BLaER1 (cell line): ENCODE measurements around the gene OPN1LW.
"Not testable (repeated sequence)": the region's sequence is repeated elsewhere in the genome, so short reads cannot be mapped to it uniquely, and the experiment has no call there.

Experiments
- H3K27ac ChIP-seq: shearing (Covaris generic); formaldehyde crosslinking; 2 replicates; pipeline ENCODE4 v1.8.1; 2022
- H3K27me3 ChIP-seq: shearing (Covaris generic); formaldehyde crosslinking; 2 replicates; pipeline ENCODE4 v1.8.1; 2022
- H3K36me3 ChIP-seq: shearing (Covaris generic); formaldehyde crosslinking; 2 replicates; pipeline ENCODE4 v1.8.1; 2022
- H3K4me1 ChIP-seq: shearing (Covaris generic); formaldehyde crosslinking; 2 replicates; pipeline ENCODE4 v1.8.1; 2022
- H3K4me2 ChIP-seq: shearing (Covaris generic); formaldehyde crosslinking; 2 replicates; pipeline ENCODE4 v1.8.1; 2022
- H3K4me3 ChIP-seq: shearing (Covaris generic); formaldehyde crosslinking; 2 replicates; pipeline ENCODE4 v1.8.1; 2022
- H3K9ac ChIP-seq: shearing (Covaris generic); formaldehyde crosslinking; 2 replicates; pipeline ENCODE4 v1.8.1; 2022
- H3K9me3 ChIP-seq: shearing (Covaris generic); formaldehyde crosslinking; 2 replicates; pipeline ENCODE4 v1.8.1; 2022
- H4K20me1 ChIP-seq: shearing (Covaris generic); formaldehyde crosslinking; 2 replicates; pipeline ENCODE4 v1.8.1; 2022
- Cebpa-rat ChIP-seq: shearing (Covaris generic); IDR thresholded peaks from 2 replicates; pipeline ENCODE4 v1.8.1; 2022

Gene OPN1LW

DNA sequence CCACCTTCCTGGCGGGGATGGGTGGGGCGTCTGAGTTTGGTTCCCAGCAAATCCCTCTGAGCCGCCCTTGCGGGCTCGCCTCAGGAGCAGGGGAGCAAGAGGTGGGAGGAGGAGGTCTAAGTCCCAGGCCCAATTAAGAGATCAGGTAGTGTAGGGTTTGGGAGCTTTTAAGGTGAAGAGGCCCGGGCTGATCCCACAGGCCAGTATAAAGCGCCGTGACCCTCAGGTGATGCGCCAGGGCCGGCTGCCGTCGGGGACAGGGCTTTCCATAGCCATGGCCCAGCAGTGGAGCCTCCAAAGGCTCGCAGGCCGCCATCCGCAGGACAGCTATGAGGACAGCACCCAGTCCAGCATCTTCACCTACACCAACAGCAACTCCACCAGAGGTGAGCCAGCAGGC lies at the start of gene OPN1LW:
Gene OPN1LW, plus strand, starts transcription at position 234 of the 400 bp plus-strand sequence. Its CDS starts 41 bp downstream, at position 275.
- H3K27ac ChIP-seq, H3K9ac ChIP-seq, H3K4me1 ChIP-seq, H4K20me1 ChIP-seq, H3K4me2 ChIP-seq, H3K36me3 ChIP-seq, H3K4me3 ChIP-seq: not testable (repeated sequence)
- Histone ChIP-seq H3K27me3 (peaks cover 28% of the 10 kb centered on the region), H3K9me3 (peaks cover 11% of the 10 kb centered on the region; the same call in 1 of the 2 replicates)

GRCh38 chrX:154094833-154095232 lies 49.2 kb upstream of the OPN1LW start:
- peaks cover 73% of the 10 kb centered on the region for H3K27me3 ChIP-seq
- H3K9ac ChIP-seq = no peak overlapping the region
- no peak overlapping the region for H3K27ac ChIP-seq
- peak overlapping the region; percentile 69 for H3K4me2 ChIP-seq
- H3K4me1 ChIP-seq = peaks cover 43% of the 10 kb centered on the region
- H4K20me1 ChIP-seq = peaks cover 69% of the 10 kb centered on the region
- no peak overlapping the region for H3K4me3 ChIP-seq
- peaks cover 11% of the 10 kb centered on the region for H3K36me3 ChIP-seq
- peaks cover 15% of the 10 kb centered on the region; the same call in 1 of the 2 replicates for H3K9me3 ChIP-seq
- TF ChIP-seq Cebpa-rat = no peak

DNA sequence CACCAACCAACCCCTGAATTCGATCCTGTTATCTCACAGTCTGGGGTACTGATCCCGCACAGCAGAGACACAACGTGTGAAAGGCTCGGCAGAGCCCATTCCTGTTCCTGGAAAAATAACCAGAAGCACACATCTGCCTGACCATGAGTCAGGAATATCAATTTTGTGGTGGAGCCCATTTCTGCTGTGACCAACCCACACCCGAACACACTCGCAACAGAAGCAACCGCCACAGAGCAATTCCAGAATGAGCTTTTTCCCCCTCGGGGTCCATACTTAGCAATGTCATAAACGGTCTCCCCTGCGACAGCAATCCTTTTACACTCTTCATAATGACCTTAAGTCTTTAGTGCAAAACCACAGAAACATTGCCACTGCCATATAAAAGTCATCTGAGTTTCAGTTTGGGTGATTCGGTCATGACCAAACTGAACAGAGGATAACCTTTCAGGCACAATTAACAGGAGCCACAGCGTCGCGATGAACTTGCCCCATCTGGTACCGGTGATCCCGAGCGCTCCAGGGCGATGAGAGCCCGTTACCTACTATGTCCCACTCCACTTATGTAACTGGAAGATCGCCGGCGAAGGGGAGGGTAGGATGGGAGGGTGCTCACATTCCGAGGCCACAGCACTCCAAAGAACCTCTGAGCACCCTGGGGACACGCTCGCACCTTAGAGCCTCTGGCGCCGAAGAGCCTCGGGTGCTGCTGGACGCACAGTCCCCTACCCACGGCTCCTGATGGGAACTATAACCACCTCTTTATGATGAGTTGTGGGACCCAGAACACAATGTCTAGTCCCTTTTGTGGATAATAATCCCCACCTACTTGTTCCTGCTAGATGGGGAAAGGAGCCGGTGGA lies 47.7 kb upstream of the OPN1LW start:
- H3K9me3 ChIP-seq = peaks cover 15% of the 10 kb centered on the region; the same call in 1 of the 2 replicates
- peak overlapping the region; percentile 94 for H3K27ac ChIP-seq
- H3K4me2 ChIP-seq = peak overlapping the region; percentile 69
- H4K20me1 ChIP-seq = peaks cover 54% of the 10 kb centered on the region
- no peak for TF ChIP-seq Cebpa-rat
- peaks cover 73% of the 10 kb centered on the region for H3K27me3 ChIP-seq
- H3K9ac ChIP-seq = peak overlapping the region; percentile 86
- H3K4me1 ChIP-seq = peaks cover 43% of the 10 kb centered on the region
- peak overlapping the region; percentile 71 for H3K4me3 ChIP-seq
- H3K36me3 ChIP-seq = peaks cover 5% of the 10 kb centered on the region; the same call in 1 of the 2 replicates

- peaks cover 47% of the 10 kb centered on the region for H4K20me1 ChIP-seq
- H3K27ac ChIP-seq = peak overlapping the region; percentile 94
- H3K27me3 ChIP-seq = peaks cover 72% of the 10 kb centered on the region
- peak overlapping the region; percentile 71 for H3K4me3 ChIP-seq
- H3K4me2 ChIP-seq = peak overlapping the region; percentile 69
- TF ChIP-seq Cebpa-rat = no peak
- H3K36me3 ChIP-seq = no peaks in the 10 kb centered on the region
- H3K4me1 ChIP-seq = peaks cover 43% of the 10 kb centered on the region
- peak overlapping the region; percentile 86 for H3K9ac ChIP-seq
- peaks cover 15% of the 10 kb centered on the region; the same call in 1 of the 2 replicates for H3K9me3 ChIP-seq
Measured at GRCh38 chrX:154097003-154097588, 46.9 kb upstream of the OPN1LW start.

- H3K4me1 ChIP-seq = peaks cover 39% of the 10 kb centered on the region
- H3K27ac ChIP-seq = peak within 1 kb of the TSS; percentile 94
- H4K20me1 ChIP-seq = peaks cover 39% of the 10 kb centered on the region
- H3K4me3 ChIP-seq = peak within 1 kb of the TSS; percentile 71
- H3K27me3 ChIP-seq = peaks cover 72% of the 10 kb centered on the region
- H3K36me3 ChIP-seq = no peaks in the 10 kb centered on the region
- TF ChIP-seq Cebpa-rat = no peak
- peaks cover 15% of the 10 kb centered on the region; the same call in 1 of the 2 replicates for H3K9me3 ChIP-seq
- peak within 1 kb of the TSS; percentile 86 for H3K9ac ChIP-seq
- H3K4me2 ChIP-seq = peak within 1 kb of the TSS; percentile 70
Measured at GRCh38 chrX:154097589-154098541, 46.2 kb upstream of the OPN1LW start, which contains the start of gene MECP2. Gene MECP2 (minus strand): TSS chrX:154097717.

GRCh38 chrX:154098551-154098950 lies 45.5 kb upstream of the OPN1LW start:
- peaks cover 32% of the 10 kb centered on the region for H4K20me1 ChIP-seq
- H3K4me2 ChIP-seq = peak overlapping the region; percentile 70
- TF ChIP-seq Cebpa-rat = no peak
- H3K27ac ChIP-seq = no peak overlapping the region
- H3K36me3 ChIP-seq = no peaks in the 10 kb centered on the region
- no peak overlapping the region for H3K9ac ChIP-seq
- peaks cover 73% of the 10 kb centered on the region for H3K27me3 ChIP-seq
- H3K4me3 ChIP-seq = no peak overlapping the region
- H3K4me1 ChIP-seq = peaks cover 33% of the 10 kb centered on the region
- H3K9me3 ChIP-seq = peaks cover 15% of the 10 kb centered on the region; the same call in 1 of the 2 replicates

GRCh38 chrX:154113729-154114128 lies 30.3 kb upstream of the OPN1LW start:
- Histone ChIP-seq H3K4me2 (no peak overlapping the region), H3K36me3 (no peaks in the 10 kb centered on the region), H4K20me1 (peaks cover 11% of the 10 kb centered on the region; the same call in 1 of the 2 replicates), H3K9me3 (peaks cover 16% of the 10 kb centered on the region), H3K9ac (no peak overlapping the region), H3K27me3 (peaks cover 95% of the 10 kb centered on the region), H3K4me3 (no peak overlapping the region), H3K4me1 (peaks cover 13% of the 10 kb centered on the region), H3K27ac (no peak overlapping the region)
- no peak for TF ChIP-seq Cebpa-rat

DNA sequence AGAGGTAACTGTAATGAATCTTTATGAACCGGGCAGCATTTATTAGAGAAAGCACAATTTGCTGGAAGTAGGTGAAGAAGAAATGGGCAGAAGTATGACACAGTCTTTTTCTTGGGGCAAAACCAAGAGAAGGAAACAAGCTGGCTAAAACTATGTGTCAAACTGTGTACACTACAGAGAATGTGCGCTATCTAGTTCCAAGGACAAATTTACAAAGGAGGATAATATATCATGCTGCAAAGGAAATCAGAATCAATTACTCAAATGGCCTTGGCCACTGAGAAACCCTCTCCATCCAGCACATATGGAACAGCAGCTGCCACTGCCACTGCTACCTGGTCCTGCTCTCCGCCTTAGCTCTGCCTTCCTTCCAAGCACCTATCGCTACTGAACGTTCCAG lies 29.4 kb upstream of the OPN1LW start:
- Histone ChIP-seq H3K27ac (no peak overlapping the region), H3K4me1 (peaks cover 13% of the 10 kb centered on the region)
- TF ChIP-seq Cebpa-rat = no peak

DNA sequence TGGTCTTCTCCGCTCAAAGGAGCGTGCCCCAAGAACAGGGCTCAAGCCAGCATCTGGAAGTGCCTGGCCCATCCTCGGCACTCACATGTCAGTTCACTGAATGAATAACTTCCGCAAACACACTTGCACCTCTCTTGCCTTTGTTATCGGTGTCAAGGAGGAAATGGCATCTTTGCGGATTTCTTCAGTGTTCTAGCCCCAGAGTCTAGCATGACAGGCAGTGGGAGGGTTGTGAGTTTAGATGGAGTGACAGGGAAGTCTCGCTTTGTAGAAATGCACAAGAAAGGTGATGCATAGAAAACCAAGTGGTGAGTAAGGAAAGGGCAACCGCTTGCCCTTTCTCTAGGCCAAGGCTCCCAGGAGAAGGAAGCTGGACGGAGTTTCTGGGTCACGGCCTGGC lies 29.0 kb upstream of the OPN1LW start:
- no peaks in the 10 kb centered on the region for H3K36me3 ChIP-seq
- H3K27me3 ChIP-seq = peaks cover 91% of the 10 kb centered on the region
- H3K27ac ChIP-seq = no peak overlapping the region
- H3K9ac ChIP-seq = no peak overlapping the region
- H3K4me1 ChIP-seq = peaks cover 13% of the 10 kb centered on the region
- no peak overlapping the region for H3K4me3 ChIP-seq
- TF ChIP-seq Cebpa-rat = no peak
- peaks cover 18% of the 10 kb centered on the region for H3K9me3 ChIP-seq
- H4K20me1 ChIP-seq = peaks cover 11% of the 10 kb centered on the region; the same call in 1 of the 2 replicates
- H3K4me2 ChIP-seq = no peak overlapping the region

More for the DNA sequence above, 29.4 kb upstream of the OPN1LW start:
- no peak overlapping the region for H3K4me3 ChIP-seq
- peaks cover 11% of the 10 kb centered on the region; the same call in 1 of the 2 replicates for H4K20me1 ChIP-seq
- no peaks in the 10 kb centered on the region for H3K36me3 ChIP-seq
- no peak overlapping the region for H3K4me2 ChIP-seq
- H3K9ac ChIP-seq = no peak overlapping the region
- H3K9me3 ChIP-seq = peaks cover 14% of the 10 kb centered on the region
- H3K27me3 ChIP-seq = peaks cover 92% of the 10 kb centered on the region
